Gastrocnemius medialis (tissue), 4 donors: ENCODE data around the gene RNLS.

Experiments used
- POLR2A ChIP-seq, 2 donors: fragments of 450-650 bp; IDR thresholded peaks; one replicate each; pipeline ENCODE4 v1.6.1; 2017; ENCODE audit warnings: antibody characterized with exemption in 2 of 2, mild to moderate bottlenecking in 2 of 2, moderate library complexity in 2 of 2
- TF ChIP-seq, protein P1 (sequence below), 5 experiments: fragments of 450-650 bp in 3 of 5; fragments of 200-600 bp in 2 of 5; sonication (generic) in 2 of 5; IDR thresholded peaks in 4 of 5; conservative IDR thresholded peaks in 1 of 5; 1 replicate in 4 of 5; 2 replicates in 1 of 5; pipeline ENCODE4 v1.5.1; 2016 to 2019; ENCODE audit warnings: antibody characterized with exemption in 5 of 5, mild to moderate bottlenecking in 3 of 5, moderate library complexity in 3 of 5

- no peak for TF ChIP-seq POLR2A (IDR thresholded peaks at IDR 0.05)
- TF ChIP-seq, protein P1, sequence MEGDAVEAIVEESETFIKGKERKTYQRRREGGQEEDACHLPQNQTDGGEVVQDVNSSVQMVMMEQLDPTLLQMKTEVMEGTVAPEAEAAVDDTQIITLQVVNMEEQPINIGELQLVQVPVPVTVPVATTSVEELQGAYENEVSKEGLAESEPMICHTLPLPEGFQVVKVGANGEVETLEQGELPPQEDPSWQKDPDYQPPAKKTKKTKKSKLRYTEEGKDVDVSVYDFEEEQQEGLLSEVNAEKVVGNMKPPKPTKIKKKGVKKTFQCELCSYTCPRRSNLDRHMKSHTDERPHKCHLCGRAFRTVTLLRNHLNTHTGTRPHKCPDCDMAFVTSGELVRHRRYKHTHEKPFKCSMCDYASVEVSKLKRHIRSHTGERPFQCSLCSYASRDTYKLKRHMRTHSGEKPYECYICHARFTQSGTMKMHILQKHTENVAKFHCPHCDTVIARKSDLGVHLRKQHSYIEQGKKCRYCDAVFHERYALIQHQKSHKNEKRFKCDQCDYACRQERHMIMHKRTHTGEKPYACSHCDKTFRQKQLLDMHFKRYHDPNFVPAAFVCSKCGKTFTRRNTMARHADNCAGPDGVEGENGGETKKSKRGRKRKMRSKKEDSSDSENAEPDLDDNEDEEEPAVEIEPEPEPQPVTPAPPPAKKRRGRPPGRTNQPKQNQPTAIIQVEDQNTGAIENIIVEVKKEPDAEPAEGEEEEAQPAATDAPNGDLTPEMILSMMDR (IDR thresholded peaks at IDR 0.05 in 4 of 5, conservative IDR thresholded peaks at IDR 0.05 in 1 of 5), result no peak
Measured at GRCh38 chr10:88230251-88230650, 352.9 kb downstream of the RNLS start.
